Kidney tubule cell (primary cell): ENCODE results near the gene KLHL6.
A peak's percentile ranks its signal among the peaks of the same experiment; 100 is the strongest.

Source experiments
- DNase-seq: peaks from one replicate; pipeline ENCODE4 v3.0.0-alpha.2; 2018; ENCODE audit warnings: low spot score

Gene KLHL6

GRCh38 chr3:183503746-183504145 lies 51.8 kb downstream of the KLHL6 start:
- no peak for DNase-seq

- DNase-seq, result peak; percentile 40
Measured at GRCh38 chr3:183502237-183503181, 53.0 kb downstream of the KLHL6 start.

GRCh38 chr3:183500981-183501704 lies 54.4 kb downstream of the KLHL6 start:
- DNase-seq, result no peak

GRCh38 chr3:183500319-183500718 lies 55.2 kb downstream of the KLHL6 start:
- DNase-seq, result no peak

- no peak for DNase-seq
Measured at GRCh38 chr3:183498634-183499033, 56.9 kb downstream of the KLHL6 start.

GRCh38 chr3:183497313-183497712 lies 58.2 kb downstream of the KLHL6 start:
- no peak for DNase-seq

GRCh38 chr3:183496311-183496710 lies 59.2 kb downstream of the KLHL6 start:
- no peak for DNase-seq

GRCh38 chr3:183494341-183494740 lies 61.2 kb downstream of the KLHL6 start:
- DNase-seq, result no peak

- no peak for DNase-seq
Measured at GRCh38 chr3:183493296-183494045, 62.0 kb downstream of the KLHL6 start.

GRCh38 chr3:183492849-183493179 lies 62.7 kb downstream of the KLHL6 start:
- DNase-seq, result no peak

- no peak for DNase-seq
Measured at GRCh38 chr3:183491923-183492848, 63.3 kb downstream of the KLHL6 start.

- DNase-seq, result no peak
Measured at GRCh38 chr3:183491109-183491922, 64.2 kb downstream of the KLHL6 start.

GRCh38 chr3:183490653-183491052 lies 64.9 kb downstream of the KLHL6 start:
- peak; percentile 84 for DNase-seq

- no peak for DNase-seq
Measured at GRCh38 chr3:183490211-183490601, 65.3 kb downstream of the KLHL6 start.

- DNase-seq, result no peak
Measured at GRCh38 chr3:183489455-183490210, 65.9 kb downstream of the KLHL6 start.

- no peak for DNase-seq
Measured at GRCh38 chr3:183488343-183488742, 67.2 kb downstream of the KLHL6 start.

GRCh38 chr3:183487896-183488295 lies 67.6 kb downstream of the KLHL6 start:
- DNase-seq, result no peak

- no peak for DNase-seq
Measured at GRCh38 chr3:183487016-183487415, 68.5 kb downstream of the KLHL6 start.

GRCh38 chr3:183486472-183486871 lies 69.0 kb downstream of the KLHL6 start:
- no peak for DNase-seq

- DNase-seq, result no peak
Measured at GRCh38 chr3:183485585-183485984, 69.9 kb downstream of the KLHL6 start.
